ENCODE data around the gene AGBL4. TPM values are rescaled to one million over a fixed set of nuclear protein-coding genes. Genes with fewer than 3 reads are reported as not detected.

Gene AGBL4
- total RNA-seq, 5 donors from 2014 or later (not counting 1 experiment from before 2014, with no cell fraction given): 0.58 TPM; not detected in 4

- H3K4me1 ChIP-seq (ENCODE audit: control insufficient read depth in 1 of 2, extremely low read depth in 1 of 2, insufficient read depth in 2 of 2, low read length in 2 of 2): no peaks in the 10 kb centered on the region
- H3K27me3 ChIP-seq (replicated peaks in 1 of 2; ENCODE audit: control insufficient read depth in 2 of 2, extremely low read depth in 1 of 2, insufficient read depth in 2 of 2, low read length in 1 of 2): no peaks in the 10 kb centered on the region
- H3K4me3 ChIP-seq (ENCODE audit: control insufficient read depth in 1 of 2, extremely low read depth in 1 of 2, low read length in 1 of 2): no peak overlapping the region
- Mint-ChIP-seq H3K9me3 (peaks cover 2 to 9% (median 7%) of the 10 kb centered on the region in 3 donors), H3K27me3 (no peaks in the 10 kb centered on the region), H3K4me1 (no peaks in the 10 kb centered on the region), H3K4me3 (no peak overlapping the region), H3K36me3 (no peaks in the 10 kb centered on the region), H3K27ac (no peak overlapping the region)
- ChIA-PET POLR2A (no interaction called here), CTCF (no interaction called here)
- H3K27ac ChIP-seq (ENCODE audit: low read length): no peak overlapping the region
- ATAC-seq (replicated peaks in 1 of 4) (no peak), DNase-seq (no peak)
- H3K9me3 ChIP-seq: no peaks in the 10 kb centered on the region
- no CpG with 5 or more reads among the region's 1 CpG for WGBS (ENCODE audit: insufficient coverage)
- H3K36me3 ChIP-seq (ENCODE audit: control insufficient read depth in 2 of 2, extremely low read depth in 1 of 2, insufficient read depth in 1 of 2, low read length in 1 of 2): no peaks in the 10 kb centered on the region
Observed at GRCh38 chr1:49111931-49112330, 911.8 kb downstream of the AGBL4 start.

GRCh38 chr1:49106445-49106844, 917.3 kb downstream of the AGBL4 start:
- no peak for DNase-seq
- Mint-ChIP-seq H3K9me3 (peaks cover 0 to 2% (median 0%) of the 10 kb centered on the region in 3 donors), H3K4me1 (no peaks in the 10 kb centered on the region), H3K36me3 (no peaks in the 10 kb centered on the region), H3K27me3 (no peaks in the 10 kb centered on the region), H3K4me3 (no peak overlapping the region), H3K27ac (no peak overlapping the region)
- CTCF ChIA-PET: no interaction called here
- POLR2A ChIA-PET: no interaction called here
- Histone ChIP-seq H3K27ac (ENCODE audit: low read length) (no peak overlapping the region), H3K9me3 (no peaks in the 10 kb centered on the region), H3K4me1 (ENCODE audit: control insufficient read depth in 1 of 2, extremely low read depth in 1 of 2, insufficient read depth in 2 of 2, low read length in 2 of 2) (no peaks in the 10 kb centered on the region), H3K4me3 (ENCODE audit: control insufficient read depth in 1 of 2, extremely low read depth in 1 of 2, low read length in 1 of 2) (no peak overlapping the region), H3K36me3 (ENCODE audit: control insufficient read depth in 2 of 2, extremely low read depth in 1 of 2, insufficient read depth in 1 of 2, low read length in 1 of 2) (no peaks in the 10 kb centered on the region), H3K27me3 (replicated peaks in 1 of 2; ENCODE audit: control insufficient read depth in 2 of 2, extremely low read depth in 1 of 2, insufficient read depth in 2 of 2, low read length in 1 of 2) (no peaks in the 10 kb centered on the region)
- no peak for ATAC-seq (replicated peaks in 1 of 4)

- H3K4me1 ChIP-seq (ENCODE audit: control insufficient read depth in 1 of 2, extremely low read depth in 1 of 2, insufficient read depth in 2 of 2, low read length in 2 of 2): no peaks in the 10 kb centered on the region
- no peaks in the 10 kb centered on the region for H3K4me1 Mint-ChIP-seq
- no peaks in the 10 kb centered on the region for H3K9me3 Mint-ChIP-seq
- CTCF ChIA-PET: no interaction called here
- no peak for ATAC-seq (replicated peaks in 1 of 4)
- POLR2A ChIA-PET: no interaction called here
- no peak overlapping the region for H3K4me3 ChIP-seq (ENCODE audit: control insufficient read depth in 1 of 2, extremely low read depth in 1 of 2, low read length in 1 of 2)
- no peaks in the 10 kb centered on the region for H3K9me3 ChIP-seq
- no peak overlapping the region for H3K4me3 Mint-ChIP-seq
- no peak overlapping the region for H3K27ac Mint-ChIP-seq
- H3K36me3 ChIP-seq (ENCODE audit: control insufficient read depth in 2 of 2, extremely low read depth in 1 of 2, insufficient read depth in 1 of 2, low read length in 1 of 2): no peaks in the 10 kb centered on the region
- no peak overlapping the region for H3K27ac ChIP-seq (ENCODE audit: low read length)
- no peak for DNase-seq
- no peaks in the 10 kb centered on the region for H3K36me3 Mint-ChIP-seq
- H3K27me3 ChIP-seq (replicated peaks in 1 of 2; ENCODE audit: control insufficient read depth in 2 of 2, extremely low read depth in 1 of 2, insufficient read depth in 2 of 2, low read length in 1 of 2): no peaks in the 10 kb centered on the region
- WGBS (ENCODE audit: insufficient coverage): 27% methylated on average over 2 of the region's 3 CpGs
- no peaks in the 10 kb centered on the region for H3K27me3 Mint-ChIP-seq
Observed at GRCh38 chr1:49104575-49104974, 919.2 kb downstream of the AGBL4 start.

GRCh38 chr1:49102752-49103151, 921.0 kb downstream of the AGBL4 start:
- Mint-ChIP-seq H3K4me3 (no peak overlapping the region), H3K4me1 (no peaks in the 10 kb centered on the region), H3K9me3 (peaks cover 0 to 3% (median 0%) of the 10 kb centered on the region in 3 donors), H3K27ac (no peak overlapping the region), H3K36me3 (no peaks in the 10 kb centered on the region), H3K27me3 (no peaks in the 10 kb centered on the region)
- no peaks in the 10 kb centered on the region for H3K4me1 ChIP-seq (ENCODE audit: control insufficient read depth in 1 of 2, extremely low read depth in 1 of 2, insufficient read depth in 2 of 2, low read length in 2 of 2)
- ChIA-PET CTCF (no interaction called here), POLR2A (no interaction called here)
- H3K27ac ChIP-seq (ENCODE audit: low read length): no peak overlapping the region
- no peaks in the 10 kb centered on the region for H3K27me3 ChIP-seq (replicated peaks in 1 of 2; ENCODE audit: control insufficient read depth in 2 of 2, extremely low read depth in 1 of 2, insufficient read depth in 2 of 2, low read length in 1 of 2)
- H3K4me3 ChIP-seq (ENCODE audit: control insufficient read depth in 1 of 2, extremely low read depth in 1 of 2, low read length in 1 of 2): no peak overlapping the region
- no peaks in the 10 kb centered on the region for H3K9me3 ChIP-seq
- ATAC-seq (replicated peaks in 1 of 4) (peak in 1 of 4 experiments; percentile 26), DNase-seq (peak in 1 of 35 experiments; percentile 2)
- H3K36me3 ChIP-seq (ENCODE audit: control insufficient read depth in 2 of 2, extremely low read depth in 1 of 2, insufficient read depth in 1 of 2, low read length in 1 of 2): no peaks in the 10 kb centered on the region

GRCh38 chr1:49098866-49099265, 924.9 kb downstream of the AGBL4 start:
- no peaks in the 10 kb centered on the region for H3K4me1 ChIP-seq (ENCODE audit: control insufficient read depth in 1 of 2, extremely low read depth in 1 of 2, insufficient read depth in 2 of 2, low read length in 2 of 2)
- no peak overlapping the region for H3K27ac ChIP-seq (ENCODE audit: low read length)
- H3K4me3 ChIP-seq (ENCODE audit: control insufficient read depth in 1 of 2, extremely low read depth in 1 of 2, low read length in 1 of 2): no peak overlapping the region
- no peak for ATAC-seq (replicated peaks in 1 of 4)
- H3K9me3 ChIP-seq: no peaks in the 10 kb centered on the region
- WGBS (ENCODE audit: insufficient coverage): 81% methylated on average over 4 of the region's 5 CpGs
- H3K27me3 ChIP-seq (replicated peaks in 1 of 2; ENCODE audit: control insufficient read depth in 2 of 2, extremely low read depth in 1 of 2, insufficient read depth in 2 of 2, low read length in 1 of 2): no peaks in the 10 kb centered on the region
- no peak for DNase-seq
- no peaks in the 10 kb centered on the region for H3K4me1 Mint-ChIP-seq
- no peaks in the 10 kb centered on the region for H3K36me3 Mint-ChIP-seq
- no peak overlapping the region for H3K27ac Mint-ChIP-seq
- H3K27me3 Mint-ChIP-seq: no peaks in the 10 kb centered on the region
- peaks cover 0 to 5% (median 3%) of the 10 kb centered on the region in 3 donors for H3K9me3 Mint-ChIP-seq
- no peak overlapping the region for H3K4me3 Mint-ChIP-seq
- CTCF ChIA-PET: no interaction called here
- POLR2A ChIA-PET: no interaction called here
- H3K36me3 ChIP-seq (ENCODE audit: control insufficient read depth in 2 of 2, extremely low read depth in 1 of 2, insufficient read depth in 1 of 2, low read length in 1 of 2): no peaks in the 10 kb centered on the region

- no peak overlapping the region for H3K4me3 ChIP-seq (ENCODE audit: control insufficient read depth in 1 of 2, extremely low read depth in 1 of 2, low read length in 1 of 2)
- no peaks in the 10 kb centered on the region for H3K36me3 Mint-ChIP-seq
- ATAC-seq (replicated peaks in 1 of 4) (no peak), DNase-seq (no peak)
- H3K9me3 Mint-ChIP-seq: peaks cover 5 to 15% (median 13%) of the 10 kb centered on the region in 3 donors
- H3K4me1 Mint-ChIP-seq: no peaks in the 10 kb centered on the region
- peaks cover 0 to 6% of the 10 kb centered on the region in 2 donors for H3K27me3 Mint-ChIP-seq
- POLR2A ChIA-PET: no interaction called here
- no peak overlapping the region for H3K27ac ChIP-seq (ENCODE audit: low read length)
- 88% methylated on average over 2 of the region's 2 CpGs for WGBS (ENCODE audit: insufficient coverage)
- no peaks in the 10 kb centered on the region for H3K4me1 ChIP-seq (ENCODE audit: control insufficient read depth in 1 of 2, extremely low read depth in 1 of 2, insufficient read depth in 2 of 2, low read length in 2 of 2)
- CTCF ChIA-PET: no interaction called here
- H3K4me3 Mint-ChIP-seq: no peak overlapping the region
- no peaks in the 10 kb centered on the region for H3K9me3 ChIP-seq
- H3K36me3 ChIP-seq (ENCODE audit: control insufficient read depth in 2 of 2, extremely low read depth in 1 of 2, insufficient read depth in 1 of 2, low read length in 1 of 2): no peaks in the 10 kb centered on the region
- peaks cover 0 to 3% of the 10 kb centered on the region in 2 experiments for H3K27me3 ChIP-seq (replicated peaks in 1 of 2; ENCODE audit: control insufficient read depth in 2 of 2, extremely low read depth in 1 of 2, insufficient read depth in 2 of 2, low read length in 1 of 2)
- H3K27ac Mint-ChIP-seq: no peak overlapping the region
Observed at GRCh38 chr1:49086327-49086726, 937.4 kb downstream of the AGBL4 start.

- CTCF ChIA-PET: no interaction called here
- POLR2A ChIA-PET: no interaction called here
- no peaks in the 10 kb centered on the region for H3K36me3 ChIP-seq (ENCODE audit: control insufficient read depth in 2 of 2, extremely low read depth in 1 of 2, insufficient read depth in 1 of 2, low read length in 1 of 2)
- no peaks in the 10 kb centered on the region for H3K4me1 ChIP-seq (ENCODE audit: control insufficient read depth in 1 of 2, extremely low read depth in 1 of 2, insufficient read depth in 2 of 2, low read length in 2 of 2)
- 83% methylated on average over 2 of the region's 3 CpGs for WGBS (ENCODE audit: insufficient coverage)
- no peaks in the 10 kb centered on the region for H3K9me3 ChIP-seq
- Mint-ChIP-seq H3K9me3 (peaks cover 5 to 15% (median 13%) of the 10 kb centered on the region in 3 donors), H3K4me3 (no peak overlapping the region), H3K27me3 (peaks cover 0 to 6% of the 10 kb centered on the region in 2 donors), H3K27ac (no peak overlapping the region), H3K36me3 (no peaks in the 10 kb centered on the region), H3K4me1 (no peaks in the 10 kb centered on the region)
- peaks cover 0 to 3% of the 10 kb centered on the region in 2 experiments for H3K27me3 ChIP-seq (replicated peaks in 1 of 2; ENCODE audit: control insufficient read depth in 2 of 2, extremely low read depth in 1 of 2, insufficient read depth in 2 of 2, low read length in 1 of 2)
- H3K4me3 ChIP-seq (ENCODE audit: control insufficient read depth in 1 of 2, extremely low read depth in 1 of 2, low read length in 1 of 2): no peak overlapping the region
- DNase-seq (no peak), ATAC-seq (replicated peaks in 1 of 4) (no peak)
- H3K27ac ChIP-seq (ENCODE audit: low read length): no peak overlapping the region
Observed at GRCh38 chr1:49085079-49085478, 938.7 kb downstream of the AGBL4 start.
